NCI-H748 (cell line): ENCODE measurements around the gene USP19.

Experiments used
- DNase-seq: peaks from one replicate; lab custom pipeline; 2025; ENCODE audit not compliant: unreplicated experiment; lab: John Stamatoyannopoulos, UW

USP19 gene

GRCh38 chr3:49104427-49105291, 16.0 kb downstream of the USP19 start, which contains the start of gene QARS1:
Gene QARS1 (minus strand): TSS chr3:49104757. CDS start chr3:49104733, 24 bp downstream.
- DNase-seq, result peak; percentile 90

GRCh38 chr3:49104052-49104426, 16.6 kb downstream of the USP19 start:
- no peak for DNase-seq

GRCh38 chr3:49100046-49100615, 20.5 kb downstream of the USP19 start:
- no peak for DNase-seq

GRCh38 chr3:49098910-49099630, 21.6 kb downstream of the USP19 start:
- DNase-seq, result no peak

- DNase-seq, result no peak
Observed at GRCh38 chr3:49098429-49098828, 22.2 kb downstream of the USP19 start.

- peak; percentile 96 for DNase-seq
Observed at GRCh38 chr3:49093853-49094767, 26.5 kb downstream of the USP19 start, which contains the start of gene QRICH1. Gene QRICH1 (minus strand): TSS chr3:49094071. CDS start chr3:49077017, 17,054 bp downstream.

- peak; percentile 72 for DNase-seq
Observed at GRCh38 chr3:49092938-49093852, 27.4 kb downstream of the USP19 start.

GRCh38 chr3:49081429-49081828, 39.2 kb downstream of the USP19 start:
- peak; percentile 13 for DNase-seq

- no peak for DNase-seq
Observed at GRCh38 chr3:49079270-49079669, 41.4 kb downstream of the USP19 start.

- no peak for DNase-seq
Observed at GRCh38 chr3:49076646-49077045, 44.0 kb downstream of the USP19 start.

- DNase-seq, result no peak
Observed at GRCh38 chr3:49076116-49076515, 44.5 kb downstream of the USP19 start.
